ENCODE measurements around the gene ATP6V0A1.
"Not testable (repeated sequence)": the region's sequence is repeated elsewhere in the genome, so short reads cannot be mapped to it uniquely, and the experiment has no call there.

DNA sequence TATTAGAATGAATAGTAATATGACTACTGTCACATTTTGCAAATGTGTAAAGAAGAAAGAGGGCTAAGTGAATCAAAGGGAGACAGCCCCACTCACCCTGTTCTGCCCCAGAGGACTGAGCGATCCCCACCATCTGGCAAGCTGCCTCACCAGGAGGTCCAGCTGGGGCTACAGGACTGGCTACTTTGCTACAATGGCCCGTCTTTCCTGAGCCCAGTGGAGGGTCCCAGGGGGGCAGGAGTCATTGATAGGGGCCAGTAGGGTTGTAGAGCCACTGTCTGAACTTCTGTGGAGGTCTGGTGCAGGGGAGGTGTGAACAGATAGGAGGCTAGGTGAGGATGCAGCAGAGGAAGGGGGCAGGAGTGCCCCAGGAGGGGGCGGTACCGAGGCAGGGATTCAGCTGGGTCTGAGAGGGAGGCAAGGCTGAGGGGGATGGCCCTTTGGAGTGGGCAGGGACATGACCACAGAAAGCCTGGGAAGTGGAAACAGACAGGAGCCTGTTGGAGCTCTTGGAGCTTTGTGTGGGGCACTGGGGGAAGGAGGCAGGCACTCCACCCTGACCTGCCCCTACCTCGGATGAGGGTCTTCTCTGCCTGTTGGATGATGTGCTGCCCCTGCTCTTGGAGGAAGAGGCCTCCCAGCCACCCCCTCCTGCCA, 97.4 kb downstream of the ATP6V0A1 start:
- TF ChIP-seq, protein P1, sequence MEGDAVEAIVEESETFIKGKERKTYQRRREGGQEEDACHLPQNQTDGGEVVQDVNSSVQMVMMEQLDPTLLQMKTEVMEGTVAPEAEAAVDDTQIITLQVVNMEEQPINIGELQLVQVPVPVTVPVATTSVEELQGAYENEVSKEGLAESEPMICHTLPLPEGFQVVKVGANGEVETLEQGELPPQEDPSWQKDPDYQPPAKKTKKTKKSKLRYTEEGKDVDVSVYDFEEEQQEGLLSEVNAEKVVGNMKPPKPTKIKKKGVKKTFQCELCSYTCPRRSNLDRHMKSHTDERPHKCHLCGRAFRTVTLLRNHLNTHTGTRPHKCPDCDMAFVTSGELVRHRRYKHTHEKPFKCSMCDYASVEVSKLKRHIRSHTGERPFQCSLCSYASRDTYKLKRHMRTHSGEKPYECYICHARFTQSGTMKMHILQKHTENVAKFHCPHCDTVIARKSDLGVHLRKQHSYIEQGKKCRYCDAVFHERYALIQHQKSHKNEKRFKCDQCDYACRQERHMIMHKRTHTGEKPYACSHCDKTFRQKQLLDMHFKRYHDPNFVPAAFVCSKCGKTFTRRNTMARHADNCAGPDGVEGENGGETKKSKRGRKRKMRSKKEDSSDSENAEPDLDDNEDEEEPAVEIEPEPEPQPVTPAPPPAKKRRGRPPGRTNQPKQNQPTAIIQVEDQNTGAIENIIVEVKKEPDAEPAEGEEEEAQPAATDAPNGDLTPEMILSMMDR (IDR thresholded peaks at IDR 0.05; ENCODE audit: insufficient read depth, low read depth, low read length): not testable (repeated sequence)
- not testable (repeated sequence) for TF ChIP-seq EZH2 (IDR thresholded peaks at IDR 0.05; ENCODE audit: insufficient read depth, low read length)
